Measurements from ENCODE around the gene GPR179.
"Not testable (repeated sequence)": the region's sequence is repeated elsewhere in the genome, so short reads cannot be mapped to it uniquely, and the experiment has no call there.

The GPR179 gene

DNA sequence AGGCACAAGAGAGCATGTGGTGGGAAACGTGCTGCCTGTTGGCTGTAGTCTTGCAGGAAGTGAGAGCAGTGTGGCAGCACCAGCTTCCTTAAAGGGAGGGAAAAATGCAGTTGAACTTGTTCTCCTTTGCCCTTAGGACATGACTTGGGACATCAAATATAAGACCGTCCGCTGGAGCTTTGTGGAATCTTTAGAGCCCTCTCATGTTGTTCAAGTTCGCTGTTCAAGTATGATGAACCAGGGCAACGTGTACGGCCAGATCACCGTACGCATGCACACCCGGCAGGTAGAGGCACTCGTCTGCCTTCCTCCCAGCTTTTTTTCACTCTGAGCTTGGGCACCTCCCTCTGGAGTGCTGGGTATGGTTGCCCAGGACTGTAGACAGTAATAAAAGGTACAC lies 23.3 kb downstream of the GPR179 start:
- DNase-seq, result no peak

DNA sequence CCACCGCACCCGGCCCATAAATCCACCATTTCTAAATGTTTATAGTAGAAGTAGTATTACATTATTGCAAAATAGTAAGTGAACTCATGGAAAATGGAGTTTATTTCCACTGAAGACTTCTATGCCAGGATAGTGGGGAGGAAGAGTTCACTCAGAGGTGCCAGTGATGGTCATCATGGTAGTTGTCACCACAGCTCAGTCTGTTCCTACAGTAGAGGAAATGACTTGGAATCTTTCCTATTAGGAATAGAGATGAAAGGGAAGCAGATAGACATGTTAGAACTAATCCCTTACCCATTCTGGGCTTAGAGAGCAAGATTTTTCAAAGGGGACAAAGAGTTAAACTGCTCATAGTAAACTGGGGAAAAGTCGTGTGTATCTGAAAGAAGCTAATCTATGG lies 26.7 kb downstream of the GPR179 start:
- no peak for DNase-seq

DNA sequence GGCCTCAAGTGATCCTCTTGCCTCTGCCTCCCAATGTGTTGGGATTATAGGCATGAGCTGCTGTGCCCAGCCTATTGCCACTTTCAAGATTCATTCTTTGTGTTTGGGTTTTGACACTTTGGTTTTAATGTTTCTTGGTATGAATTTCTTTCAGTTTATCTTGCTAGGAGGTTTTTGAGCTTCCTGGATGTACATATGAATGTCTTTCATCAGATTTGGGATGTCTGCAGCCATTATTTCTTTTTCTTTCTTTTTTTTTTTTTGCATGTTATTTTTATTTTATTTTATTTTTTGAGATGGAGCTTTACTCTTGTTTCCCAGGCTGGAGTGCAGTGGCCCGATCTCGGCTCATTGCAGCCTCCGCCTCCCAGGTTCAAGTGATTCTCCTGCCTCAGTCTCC lies 28.3 kb downstream of the GPR179 start:
- no peak for DNase-seq

DNA sequence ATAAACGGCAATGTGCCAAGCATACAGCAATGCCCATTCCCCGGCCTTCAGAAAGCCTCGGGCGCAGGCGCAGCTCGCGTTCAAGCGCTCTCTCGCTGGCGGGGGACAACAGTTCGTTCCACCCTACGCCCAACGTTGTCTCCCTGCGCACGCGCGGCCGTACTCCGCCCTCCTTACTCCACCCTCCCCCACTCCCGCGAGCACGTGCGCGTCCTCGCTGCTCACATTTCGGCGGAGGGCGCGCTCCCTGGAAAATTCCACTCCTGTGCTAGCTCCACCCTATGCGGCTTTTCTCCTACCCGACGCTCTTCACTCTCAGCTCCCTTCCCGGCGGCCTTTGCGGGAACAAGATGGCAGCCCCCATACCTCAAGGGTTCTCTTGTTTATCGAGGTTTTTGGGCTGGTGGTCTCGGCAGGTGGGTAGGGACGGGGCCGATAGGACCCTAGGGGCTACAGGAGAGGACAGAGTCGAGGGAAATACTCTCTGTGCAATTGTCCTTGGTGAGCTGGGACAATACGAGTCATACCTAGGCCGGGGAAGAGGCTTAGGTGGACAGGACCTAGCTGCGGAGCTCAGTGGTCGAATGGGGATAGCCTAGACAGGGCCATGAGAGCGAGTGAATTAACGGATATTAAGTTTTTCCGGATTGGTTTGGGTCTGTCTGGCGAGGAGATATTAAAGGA lies 46.8 kb downstream of the GPR179 start, which contains the start of gene MRPL45:
TSS of gene MRPL45 (plus strand) at position 335 of the 684 bp plus-strand sequence. CDS start at position 351, 16 bp downstream.
- DNase-seq, result peak; percentile 95

GRCh38 chr17:38295602-38296365 lies 48.0 kb downstream of the GPR179 start:
- not testable (repeated sequence) for DNase-seq

DNA sequence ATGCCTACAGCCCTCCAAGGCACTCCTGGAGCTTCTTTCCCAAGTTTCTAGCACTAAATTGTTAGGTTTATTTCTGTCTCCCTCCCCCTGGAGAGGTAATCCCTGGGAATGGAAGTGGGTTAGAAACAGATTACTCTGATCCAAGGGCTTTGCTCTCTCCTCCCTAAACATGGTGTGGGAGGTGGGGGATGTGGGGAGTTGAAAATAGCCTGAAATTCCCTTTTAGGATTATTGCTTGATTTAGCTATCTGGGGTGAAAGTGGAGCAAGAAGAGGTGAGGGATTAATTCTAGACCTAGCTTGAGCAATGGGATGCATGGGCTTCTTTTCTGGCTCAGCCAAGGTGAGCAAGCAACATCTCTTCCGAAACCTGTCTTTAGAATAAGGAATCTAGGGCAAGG lies 54.0 kb downstream of the GPR179 start:
- not testable (repeated sequence) for DNase-seq

GRCh38 chr17:38288217-38288827 lies 55.4 kb downstream of the GPR179 start:
- DNase-seq, result peak; percentile 6

- DNase-seq, result not testable (repeated sequence)
Measured at GRCh38 chr17:38286501-38287091, 57.2 kb downstream of the GPR179 start.

DNA sequence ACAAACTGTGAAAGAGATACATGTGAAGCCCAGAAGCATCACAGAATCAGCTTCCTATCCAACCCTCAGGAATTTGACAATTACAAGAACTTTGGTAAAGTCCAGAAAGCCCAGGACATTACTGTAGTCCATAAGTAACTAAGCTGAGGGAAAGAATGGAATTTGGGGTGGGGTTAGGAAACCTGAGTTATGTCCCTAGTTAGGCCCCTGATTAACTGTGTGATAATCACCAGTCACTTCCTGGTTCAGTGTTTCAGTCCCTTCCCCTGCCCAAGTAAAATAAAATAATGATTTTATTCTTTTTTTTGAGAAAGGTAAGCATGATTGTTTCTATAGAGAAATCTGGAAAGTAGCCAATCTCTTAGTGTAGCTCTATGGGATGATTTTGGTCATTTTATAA lies 57.8 kb downstream of the GPR179 start:
- DNase-seq, result not testable (repeated sequence)

All from NCI-H1092 treated with DMSO at 0.1 percent for 48 hours (cell line).